ENCODE measurements around the gene JAK1.
"Not testable (repeated sequence)": the region's sequence is repeated elsewhere in the genome, so short reads cannot be mapped to it uniquely, and the experiment has no call there.

JAK1 gene

GRCh38 chr1:64966158-64966971, at the start of gene JAK1:
Gene JAK1, minus strand, starts transcription at chr1:64966549. Its CDS starts 80,285 bp downstream, at chr1:64886264.
- in situ Hi-C loops (cut with HindIII; ENCODE audit: low sequenced_read_pairs), result no loop called here

GRCh38 chr1:65014321-65014720, 48.0 kb upstream of the JAK1 start:
- in situ Hi-C loops (cut with HindIII; ENCODE audit: low sequenced_read_pairs), result no loop called here

- in situ Hi-C loops (cut with HindIII; ENCODE audit: low sequenced_read_pairs), result no loop called here
Measured at GRCh38 chr1:65011983-65012382, 45.6 kb upstream of the JAK1 start.

- in situ Hi-C loops (cut with HindIII; ENCODE audit: low sequenced_read_pairs), result no loop called here
Measured at GRCh38 chr1:65009724-65010420, 43.5 kb upstream of the JAK1 start.

- in situ Hi-C loops (cut with HindIII; ENCODE audit: low sequenced_read_pairs), result no loop called here
Measured at GRCh38 chr1:65009176-65009575, 42.8 kb upstream of the JAK1 start.

- in situ Hi-C loops (cut with HindIII; ENCODE audit: low sequenced_read_pairs), result no loop called here
Measured at GRCh38 chr1:65006806-65007205, 40.5 kb upstream of the JAK1 start.

- in situ Hi-C loops (cut with HindIII; ENCODE audit: low sequenced_read_pairs), result no loop called here
Measured at GRCh38 chr1:65003316-65003664, 36.9 kb upstream of the JAK1 start.

- in situ Hi-C loops (cut with HindIII; ENCODE audit: low sequenced_read_pairs), result no loop called here
Measured at GRCh38 chr1:65002508-65003315, 36.4 kb upstream of the JAK1 start.

GRCh38 chr1:65002156-65002507, 35.8 kb upstream of the JAK1 start:
- in situ Hi-C loops (cut with HindIII; ENCODE audit: low sequenced_read_pairs), result no loop called here

GRCh38 chr1:65001231-65001792, 35.0 kb upstream of the JAK1 start:
- in situ Hi-C loops (cut with HindIII; ENCODE audit: low sequenced_read_pairs), result no loop called here

GRCh38 chr1:64998425-64998948, 32.1 kb upstream of the JAK1 start:
- in situ Hi-C loops (cut with HindIII; ENCODE audit: low sequenced_read_pairs), result not testable (repeated sequence)

- in situ Hi-C loops (cut with HindIII; ENCODE audit: low sequenced_read_pairs), result no loop called here
Measured at GRCh38 chr1:64996541-64997257, 30.4 kb upstream of the JAK1 start.

GRCh38 chr1:64995316-64995715, 29.0 kb upstream of the JAK1 start:
- in situ Hi-C loops (cut with HindIII; ENCODE audit: low sequenced_read_pairs), result no loop called here

GRCh38 chr1:64986903-64987871, 20.8 kb upstream of the JAK1 start:
- in situ Hi-C loops (cut with HindIII; ENCODE audit: low sequenced_read_pairs), result no loop called here

GRCh38 chr1:64984737-64985136, 18.4 kb upstream of the JAK1 start:
- in situ Hi-C loops (cut with HindIII; ENCODE audit: low sequenced_read_pairs), result no loop called here

GRCh38 chr1:64984106-64984505, 17.8 kb upstream of the JAK1 start:
- in situ Hi-C loops (cut with HindIII; ENCODE audit: low sequenced_read_pairs), result no loop called here

- in situ Hi-C loops (cut with HindIII; ENCODE audit: low sequenced_read_pairs), result no loop called here
Measured at GRCh38 chr1:64983110-64983509, 16.8 kb upstream of the JAK1 start.

GRCh38 chr1:64981601-64982533, 15.5 kb upstream of the JAK1 start:
- in situ Hi-C loops (cut with HindIII; ENCODE audit: low sequenced_read_pairs), result no loop called here

Measured in DLD1 (cell line).